Spinal cord (tissue), 10 donors: Measurements from ENCODE around the gene PDE10A. TPM values are rescaled to one million over a fixed set of nuclear protein-coding genes. Genes with fewer than 3 reads are reported as not detected.

Source experiments
- DNase-seq, 6 donors: peaks; one replicate each; pipeline versions ENCODE4 v3.0.0 to v3.0.0-alpha.2; 2013 to 2015; ENCODE audit warnings: low spot score in 6 of 6, low read depth in 4 of 6
- H3K27ac ChIP-seq: one replicate; pipeline ENCODE4 v1.5.1; 2013; ENCODE audit warnings: low read depth, low read length, control low read depth
- H3K27me3 ChIP-seq: one replicate; pipeline ENCODE4 v1.6.1; 2013; ENCODE audit warnings: low read length; ENCODE audit not compliant: control insufficient read depth, insufficient read depth
- H3K36me3 ChIP-seq: one replicate; pipeline ENCODE4 v1.6.1; 2013; ENCODE audit warnings: low read length; ENCODE audit not compliant: control insufficient read depth, insufficient read depth
- H3K4me1 ChIP-seq: one replicate; pipeline ENCODE4 v1.6.1; 2013; ENCODE audit warnings: low read length; ENCODE audit not compliant: control insufficient read depth, insufficient read depth
- H3K4me3 ChIP-seq: one replicate; pipeline ENCODE4 v1.5.1; 2013; ENCODE audit warnings: low read depth, low read length, control low read depth
- H3K9me3 ChIP-seq: one replicate; pipeline ENCODE4 v1.6.1; 2013; ENCODE audit warnings: low read length; ENCODE audit not compliant: control insufficient read depth, insufficient read depth
- WGBS: methylation state at CpG from one replicate; pipeline ENCODE4 v1.1.5; 2013; ENCODE audit warnings: missing lambda C conversion rate; ENCODE audit not compliant: insufficient coverage; 5-methylcytosine and 5-hydroxymethylcytosine counted together
- polyA plus RNA-seq, 2 donors: library from polyadenylated mRNA; unstranded; fragments of 120-200 nt; gene quantifications; one replicate each; pipeline ENCODE4 v1.2.1, GENCODE V29; 2013; ENCODE audit not compliant: insufficient read length in 2 of 2
- total RNA-seq, 2 donors: library from RNA; depleted of rRNA in 1 of 2; stranded (reverse); fragments of 120-200 nt in 1 of 2; fragments of >200 nt in 1 of 2; gene quantifications; one replicate each; pipeline versions ENCODE4 v1.2.3 to v1.2.4, GENCODE V29; 2013 to 2014
- donor health status: healthy.

The PDE10A gene
- total and polyA plus RNA-seq, 4 donors, result 10.9 to 28.2 (median 14.2) TPM

- no peak overlapping the region for H3K27ac ChIP-seq
- H3K36me3 ChIP-seq, result no peaks in the 10 kb centered on the region
- no peaks in the 10 kb centered on the region for H3K4me1 ChIP-seq
- no peak overlapping the region for H3K4me3 ChIP-seq
- no peaks in the 10 kb centered on the region for H3K27me3 ChIP-seq
- no peak for DNase-seq
- no peaks in the 10 kb centered on the region for H3K9me3 ChIP-seq
- no CpG with 5 or more reads among the region's 5 CpGs for WGBS
Measured at GRCh38 chr6:165680975-165681374, 17.9 kb upstream of the PDE10A start.

- no peaks in the 10 kb centered on the region for H3K36me3 ChIP-seq
- no peak for DNase-seq
- H3K4me3 ChIP-seq, result no peak overlapping the region
- H3K27ac ChIP-seq, result no peak overlapping the region
- 70% methylated on average over 10 of the region's 10 CpGs for WGBS
- H3K4me1 ChIP-seq, result peaks cover 1% of the 10 kb centered on the region
- peaks cover 1% of the 10 kb centered on the region for H3K27me3 ChIP-seq
- no peaks in the 10 kb centered on the region for H3K9me3 ChIP-seq
Measured at GRCh38 chr6:165679326-165679725, 16.3 kb upstream of the PDE10A start.

DNA sequence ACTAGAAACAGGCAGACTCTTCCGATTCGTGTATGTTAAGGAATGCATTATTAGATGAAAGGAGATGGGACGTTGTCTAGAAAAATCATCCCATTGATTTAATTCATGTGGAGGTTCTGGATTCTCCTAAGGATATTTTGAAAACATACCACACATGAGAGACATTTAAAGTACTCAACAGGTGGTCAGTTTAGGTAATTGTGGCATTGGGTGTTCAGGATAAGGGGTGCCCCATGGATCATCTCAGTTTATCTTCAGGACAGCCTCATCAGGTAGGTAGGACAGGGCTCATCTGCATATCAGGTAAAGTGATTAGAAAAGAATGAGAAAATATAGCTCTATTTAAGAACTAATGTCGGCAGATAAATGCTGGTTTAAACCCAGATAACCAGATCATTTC is 15.9 kb upstream of the PDE10A start:
- Histone ChIP-seq H3K27ac (no peak overlapping the region), H3K27me3 (peaks cover 6% of the 10 kb centered on the region), H3K9me3 (no peaks in the 10 kb centered on the region), H3K4me1 (peaks cover 4% of the 10 kb centered on the region), H3K36me3 (no peaks in the 10 kb centered on the region), H3K4me3 (no peak overlapping the region)
- no peak for DNase-seq
- WGBS, result no CpG with 5 or more reads among the region's 4 CpGs

- Histone ChIP-seq H3K9me3 (no peaks in the 10 kb centered on the region), H3K4me3 (no peak overlapping the region), H3K27me3 (peaks cover 6% of the 10 kb centered on the region), H3K36me3 (no peaks in the 10 kb centered on the region), H3K4me1 (peaks cover 4% of the 10 kb centered on the region), H3K27ac (no peak overlapping the region)
- 42% methylated on average over 8 of the region's 10 CpGs for WGBS
- peak in 1 of 6 donors; percentile 37 for DNase-seq
Measured at GRCh38 chr6:165678429-165678828, 15.4 kb upstream of the PDE10A start.

DNA sequence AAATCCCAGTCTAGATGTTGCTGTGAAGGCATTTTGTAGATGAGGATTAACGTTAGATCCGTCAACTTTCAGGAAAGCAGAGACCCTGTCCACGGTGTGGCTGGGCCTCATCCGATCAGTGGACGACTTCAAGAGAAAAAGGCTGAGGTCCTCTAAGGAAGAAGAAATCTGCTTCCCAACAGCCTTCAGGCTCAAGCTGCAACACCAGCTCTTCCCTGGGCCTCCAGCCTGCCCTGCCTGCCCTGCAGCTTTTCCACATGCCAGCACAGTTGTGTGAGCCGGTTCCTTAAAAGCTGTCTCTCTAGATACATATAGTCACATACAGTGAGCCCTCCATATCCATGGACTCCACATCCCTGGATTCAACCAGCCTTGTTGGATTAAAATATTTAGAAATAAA is 14.1 kb upstream of the PDE10A start:
- peaks cover 6% of the 10 kb centered on the region for H3K27me3 ChIP-seq
- 95% methylated on average over 5 of the region's 6 CpGs for WGBS
- H3K9me3 ChIP-seq, result no peaks in the 10 kb centered on the region
- no peaks in the 10 kb centered on the region for H3K36me3 ChIP-seq
- peaks cover 4% of the 10 kb centered on the region for H3K4me1 ChIP-seq
- H3K4me3 ChIP-seq, result no peak overlapping the region
- DNase-seq, result no peak
- H3K27ac ChIP-seq, result no peak overlapping the region

DNA sequence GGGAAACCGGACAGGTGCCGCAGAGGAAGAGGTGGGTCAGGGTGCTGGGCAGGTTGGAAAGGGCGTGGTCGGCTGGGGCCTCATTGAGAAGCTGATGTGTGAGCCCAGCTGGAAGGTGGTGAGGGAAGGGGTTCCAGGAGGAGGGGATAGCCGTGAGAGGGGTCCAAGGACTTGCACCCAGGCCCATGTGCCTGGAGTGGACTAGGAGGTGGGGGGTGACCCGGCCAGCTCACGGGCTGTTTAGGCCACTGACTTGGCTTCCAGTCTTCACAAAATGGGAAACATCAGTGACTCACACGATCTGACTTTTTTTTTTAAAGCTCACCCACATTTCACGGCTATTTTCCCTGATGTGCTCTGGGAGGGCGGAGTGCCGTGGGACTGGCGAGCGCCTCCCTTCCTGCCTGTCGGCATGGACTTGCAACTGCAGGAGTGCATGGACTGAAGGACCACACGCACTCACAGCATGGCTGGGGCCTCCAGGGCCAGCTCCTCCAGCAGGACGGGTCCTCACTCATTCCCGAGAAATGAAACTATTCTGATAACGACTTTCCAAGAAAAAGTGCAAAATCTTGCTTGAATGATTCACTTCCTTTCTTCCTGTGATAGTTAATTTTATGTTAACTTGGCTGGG is 13.5 kb upstream of the PDE10A start:
- no peaks in the 10 kb centered on the region for H3K36me3 ChIP-seq
- peaks cover 4% of the 10 kb centered on the region for H3K4me1 ChIP-seq
- 83% methylated on average over 15 of the region's 18 CpGs for WGBS
- no peak overlapping the region for H3K27ac ChIP-seq
- H3K4me3 ChIP-seq, result no peak overlapping the region
- peaks cover 6% of the 10 kb centered on the region for H3K27me3 ChIP-seq
- DNase-seq, result no peak
- H3K9me3 ChIP-seq, result no peaks in the 10 kb centered on the region

DNA sequence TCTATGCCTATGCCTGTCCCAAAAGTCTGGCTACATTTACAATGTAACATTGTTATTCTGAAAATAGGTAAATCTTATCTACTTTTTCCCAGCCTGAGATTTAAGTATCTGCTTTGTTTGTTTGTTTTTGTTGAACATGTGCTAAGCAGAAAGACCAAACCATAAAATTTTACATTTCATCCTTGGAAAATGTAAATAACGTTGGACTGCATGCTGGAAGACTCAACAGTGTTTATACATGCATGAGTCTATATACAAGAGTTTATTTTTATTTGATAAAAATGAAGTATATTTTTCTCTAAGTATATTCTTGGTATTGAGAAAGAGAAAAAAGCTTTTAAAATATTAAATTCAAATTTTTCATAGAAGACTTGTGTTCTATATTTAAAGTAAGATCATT is 12.1 kb upstream of the PDE10A start:
- no CpG with 5 or more reads among the region's 1 CpG for WGBS
- no peaks in the 10 kb centered on the region for H3K9me3 ChIP-seq
- peaks cover 4% of the 10 kb centered on the region for H3K4me1 ChIP-seq
- H3K27me3 ChIP-seq, result peaks cover 6% of the 10 kb centered on the region
- no peak overlapping the region for H3K27ac ChIP-seq
- no peak overlapping the region for H3K4me3 ChIP-seq
- H3K36me3 ChIP-seq, result no peaks in the 10 kb centered on the region
- DNase-seq, result no peak

DNA sequence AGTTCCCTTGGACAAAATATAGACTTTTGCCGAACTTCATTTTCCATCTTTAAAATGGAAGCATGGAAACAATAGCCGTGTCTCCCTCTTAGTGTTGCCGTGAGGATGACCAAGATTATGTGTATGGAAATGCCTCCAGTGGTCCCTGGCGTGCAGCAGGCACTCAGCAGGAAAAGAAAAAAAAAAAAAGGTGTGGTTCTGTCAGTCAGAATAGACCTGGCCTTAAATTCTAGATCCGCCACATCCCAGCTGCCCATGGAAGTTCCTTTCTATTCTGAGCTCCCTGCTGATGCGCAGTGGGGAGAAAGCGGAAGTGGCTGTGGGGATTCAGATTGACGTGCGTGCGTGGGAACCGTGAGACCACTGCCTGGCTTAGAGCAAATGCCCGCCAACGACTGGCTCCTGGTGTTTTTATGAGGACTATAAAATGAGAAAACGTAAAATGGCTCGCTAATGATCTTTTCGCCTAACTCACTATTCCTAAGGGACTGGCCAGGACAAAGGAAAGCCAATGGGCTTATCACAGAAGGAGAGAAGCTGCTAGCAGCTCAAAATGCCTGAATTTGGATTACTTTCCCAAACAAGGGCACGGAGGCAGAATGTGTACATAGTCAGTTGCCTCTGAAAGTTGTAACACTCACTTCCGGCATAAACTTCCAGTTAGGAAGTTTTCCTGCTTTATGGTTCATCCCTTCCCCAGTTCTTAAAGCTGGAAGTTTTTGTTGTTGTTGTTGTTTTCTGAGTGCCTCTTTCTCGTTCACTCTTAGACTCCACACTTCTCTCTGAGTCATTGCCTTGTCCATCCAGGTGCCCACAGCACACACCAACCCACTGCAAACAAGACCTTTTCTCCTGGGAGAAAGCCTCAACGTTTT is 11.4 kb upstream of the PDE10A start:
- Histone ChIP-seq H3K27me3 (peaks cover 7% of the 10 kb centered on the region), H3K4me1 (peaks cover 4% of the 10 kb centered on the region), H3K36me3 (no peaks in the 10 kb centered on the region), H3K27ac (no peak overlapping the region), H3K9me3 (no peaks in the 10 kb centered on the region), H3K4me3 (no peak overlapping the region)
- DNase-seq, result peak in 2 of 6 donors; percentile 14 to 75
- WGBS, result 25% methylated on average over 8 of the region's 20 CpGs

- Histone ChIP-seq H3K4me3 (no peak overlapping the region), H3K27ac (no peak overlapping the region), H3K9me3 (no peaks in the 10 kb centered on the region), H3K36me3 (no peaks in the 10 kb centered on the region), H3K27me3 (peaks cover 33% of the 10 kb centered on the region), H3K4me1 (peaks cover 4% of the 10 kb centered on the region)
- peak in 1 of 6 donors; percentile 21 for DNase-seq
- WGBS, result 80% methylated on average over 2 of the region's 6 CpGs
Measured at GRCh38 chr6:165671222-165671768, 8.3 kb upstream of the PDE10A start.
